Neural crest cell (in vitro differentiated cells): ENCODE results near the gene ITIH5. TPM values are rescaled to one million over a fixed set of nuclear protein-coding genes. Genes with fewer than 3 reads are reported as not detected.

Experiments used
- DNase-seq: peaks from one replicate; pipeline ENCODE4 v3.0.0; 2021; ENCODE audit warnings: low read depth, mixed read lengths, low spot score
- H3K27ac Mint-ChIP-seq: one replicate; pipeline ENCODE4 v1.8.0; 2021; ENCODE audit warnings: mild to moderate bottlenecking, mixed read lengths; ENCODE audit not compliant: unreplicated experiment
- H3K27me3 Mint-ChIP-seq: 2 replicates; pipeline ENCODE4 v1.8.0; 2021; ENCODE audit warnings: low read depth, mild to moderate bottlenecking, mixed read lengths
- H3K36me3 Mint-ChIP-seq: 2 replicates; pipeline ENCODE4 v1.8.0; 2021; ENCODE audit warnings: low read depth, mild to moderate bottlenecking, mixed read lengths
- H3K4me1 Mint-ChIP-seq: 2 replicates; pipeline ENCODE4 v1.8.0; 2021; ENCODE audit warnings: mixed read lengths
- H3K4me3 Mint-ChIP-seq: one replicate; pipeline ENCODE4 v1.8.0; 2021; ENCODE audit warnings: mild to moderate bottlenecking, mixed read lengths
- H3K9me3 Mint-ChIP-seq: 2 replicates; pipeline ENCODE4 v1.8.0; 2021; ENCODE audit warnings: mixed read lengths
- CTCF ChIP-seq: fragments of 200-600 bp; sonication (generic); conservative IDR thresholded peaks from 2 replicates; pipeline ENCODE4 v1.5.0; 2021; ENCODE audit warnings: antibody characterized with exemption, mild to moderate bottlenecking
- total RNA-seq: library from RNA; stranded (reverse); gene quantifications from 2 replicates; pipeline ENCODE4 v1.2.1, GENCODE V29; 2021

The ITIH5 gene
- total RNA-seq, 1 donor from 2014 or later: not detected

- DNase-seq: no peak
- H3K27ac Mint-ChIP-seq: no peak overlapping the region
- H3K4me1 Mint-ChIP-seq: peaks cover 37% of the 10 kb centered on the region
- no peaks in the 10 kb centered on the region for H3K36me3 Mint-ChIP-seq
- TF ChIP-seq CTCF: no peak
- no peak overlapping the region for H3K4me3 Mint-ChIP-seq
- H3K27me3 Mint-ChIP-seq: no peaks in the 10 kb centered on the region
- no peaks in the 10 kb centered on the region for H3K9me3 Mint-ChIP-seq
Measured at GRCh38 chr10:7547206-7547605, 119.6 kb downstream of the ITIH5 start.

- no peak for DNase-seq
- Mint-ChIP-seq H3K9me3 (no peaks in the 10 kb centered on the region), H3K27me3 (no peaks in the 10 kb centered on the region), H3K27ac (no peak overlapping the region), H3K4me1 (peaks cover 37% of the 10 kb centered on the region), H3K36me3 (no peaks in the 10 kb centered on the region), H3K4me3 (no peak overlapping the region)
- TF ChIP-seq CTCF: no peak
Measured at GRCh38 chr10:7546385-7546967, 120.3 kb downstream of the ITIH5 start.

GRCh38 chr10:7545792-7546191 lies 121.0 kb downstream of the ITIH5 start:
- DNase-seq: no peak
- peaks cover 36% of the 10 kb centered on the region for H3K4me1 Mint-ChIP-seq
- TF ChIP-seq CTCF: no peak
- H3K36me3 Mint-ChIP-seq: no peaks in the 10 kb centered on the region
- no peaks in the 10 kb centered on the region for H3K27me3 Mint-ChIP-seq
- no peak overlapping the region for H3K27ac Mint-ChIP-seq
- H3K9me3 Mint-ChIP-seq: no peaks in the 10 kb centered on the region
- H3K4me3 Mint-ChIP-seq: no peak overlapping the region

- H3K27me3 Mint-ChIP-seq: no peaks in the 10 kb centered on the region
- H3K27ac Mint-ChIP-seq: no peak overlapping the region
- H3K36me3 Mint-ChIP-seq: no peaks in the 10 kb centered on the region
- H3K4me1 Mint-ChIP-seq: peaks cover 34% of the 10 kb centered on the region
- no peak for TF ChIP-seq CTCF
- no peak overlapping the region for H3K4me3 Mint-ChIP-seq
- H3K9me3 Mint-ChIP-seq: no peaks in the 10 kb centered on the region
- DNase-seq: no peak
Measured at GRCh38 chr10:7545261-7545660, 121.5 kb downstream of the ITIH5 start.

- DNase-seq: no peak
Measured at GRCh38 chr10:7544203-7544602, 122.6 kb downstream of the ITIH5 start.

More at GRCh38 chr10:7544203-7544602, 122.6 kb downstream of the ITIH5 start:
- H3K27me3 Mint-ChIP-seq: no peaks in the 10 kb centered on the region
- H3K4me3 Mint-ChIP-seq: no peak overlapping the region
- no peaks in the 10 kb centered on the region for H3K9me3 Mint-ChIP-seq
- H3K4me1 Mint-ChIP-seq: peaks cover 33% of the 10 kb centered on the region
- peak overlapping the region; percentile 52 for H3K27ac Mint-ChIP-seq
- no peak for TF ChIP-seq CTCF
- no peaks in the 10 kb centered on the region for H3K36me3 Mint-ChIP-seq
